GM19467 (cell line): ENCODE measurements around the gene ST6GALNAC3.
A peak's percentile ranks its signal among the peaks of the same experiment; 100 is the strongest.
"Not testable (repeated sequence)": the region's sequence is repeated elsewhere in the genome, so short reads cannot be mapped to it uniquely, and the experiment has no call there.

Source experiments
- ATAC-seq: cut with Tn5 transposase; IDR thresholded peaks from one replicate; pipeline ENCODE4 v1.9.1; 2021; ENCODE audit warnings: mild to moderate bottlenecking, moderate library complexity; ENCODE audit not compliant: unreplicated experiment

The ST6GALNAC3 gene

GRCh38 chr1:76074321-76075187 lies at the start of gene ST6GALNAC3:
Gene ST6GALNAC3 (plus strand): TSS chr1:76074746.
- peak; percentile 87 for ATAC-seq

- ATAC-seq = no peak
Observed at GRCh38 chr1:76027341-76027740, 47.2 kb upstream of the ST6GALNAC3 start.

- ATAC-seq = no peak
Observed at GRCh38 chr1:76029331-76029730, 45.2 kb upstream of the ST6GALNAC3 start.

GRCh38 chr1:76031496-76031895 lies 43.0 kb upstream of the ST6GALNAC3 start:
- no peak for ATAC-seq

GRCh38 chr1:76033800-76034475 lies 40.6 kb upstream of the ST6GALNAC3 start:
- ATAC-seq = no peak

GRCh38 chr1:76035053-76035452 lies 39.5 kb upstream of the ST6GALNAC3 start:
- ATAC-seq = no peak

- ATAC-seq = no peak
Observed at GRCh38 chr1:76037324-76037723, 37.2 kb upstream of the ST6GALNAC3 start.

- no peak for ATAC-seq
Observed at GRCh38 chr1:76038287-76039004, 36.1 kb upstream of the ST6GALNAC3 start.

- ATAC-seq = no peak
Observed at GRCh38 chr1:76046149-76046548, 28.4 kb upstream of the ST6GALNAC3 start.

- no peak for ATAC-seq
Observed at GRCh38 chr1:76048219-76048618, 26.3 kb upstream of the ST6GALNAC3 start.

GRCh38 chr1:76048926-76049325 lies 25.6 kb upstream of the ST6GALNAC3 start:
- ATAC-seq = no peak

GRCh38 chr1:76049498-76049897 lies 25.0 kb upstream of the ST6GALNAC3 start:
- no peak for ATAC-seq

GRCh38 chr1:76050073-76050472 lies 24.5 kb upstream of the ST6GALNAC3 start:
- not testable (repeated sequence) for ATAC-seq

- ATAC-seq = no peak
Observed at GRCh38 chr1:76053021-76053420, 21.5 kb upstream of the ST6GALNAC3 start.

- no peak for ATAC-seq
Observed at GRCh38 chr1:76054359-76054758, 20.2 kb upstream of the ST6GALNAC3 start.

- no peak for ATAC-seq
Observed at GRCh38 chr1:76055987-76056386, 18.6 kb upstream of the ST6GALNAC3 start.

- ATAC-seq = no peak
Observed at GRCh38 chr1:76059451-76059850, 15.1 kb upstream of the ST6GALNAC3 start.

GRCh38 chr1:76065270-76065669 lies 9.3 kb upstream of the ST6GALNAC3 start:
- no peak for ATAC-seq

- ATAC-seq = no peak
Observed at GRCh38 chr1:76066394-76066793, 8.2 kb upstream of the ST6GALNAC3 start.

- ATAC-seq = no peak
Observed at GRCh38 chr1:76068542-76068941, 6.0 kb upstream of the ST6GALNAC3 start.

- ATAC-seq = no peak
Observed at GRCh38 chr1:76068953-76069561, 5.5 kb upstream of the ST6GALNAC3 start.
